LNCAP (cell line): ENCODE data around the gene CYB5B.

ENCODE experiments used
- CTCF ChIP-seq: fragments of 450-650 bp; IDR thresholded peaks from 2 replicates; pipeline ENCODE4 v1.5.1; 2017; ENCODE audit warnings: mild to moderate bottlenecking

Gene CYB5B

GRCh38 chr16:69404275-69404805 lies 20.1 kb upstream of the CYB5B start:
- no peak for TF ChIP-seq CTCF

GRCh38 chr16:69405326-69405725 lies 19.1 kb upstream of the CYB5B start:
- TF ChIP-seq CTCF: no peak

GRCh38 chr16:69405757-69406156 lies 18.7 kb upstream of the CYB5B start:
- TF ChIP-seq CTCF: no peak

- TF ChIP-seq CTCF: no peak
Measured at GRCh38 chr16:69406780-69407331, 17.6 kb upstream of the CYB5B start.

GRCh38 chr16:69407702-69408323 lies 16.6 kb upstream of the CYB5B start:
- TF ChIP-seq CTCF: no peak

- TF ChIP-seq CTCF: no peak
Measured at GRCh38 chr16:69408475-69408874, 15.9 kb upstream of the CYB5B start.

- TF ChIP-seq CTCF: no peak
Measured at GRCh38 chr16:69410219-69410990, 14.0 kb upstream of the CYB5B start.
